ENCODE data around the gene SP8. TPM values are rescaled to one million over a fixed set of nuclear protein-coding genes. Genes with fewer than 3 reads are reported as not detected.

SP8 gene
- total and polyA plus RNA-seq, 9 of the 15 experiments (the other 6 are each of a cell fraction or from before 2014, with no cell fraction given) = 0.04 to 1.2 (median 0.19) TPM

DNA sequence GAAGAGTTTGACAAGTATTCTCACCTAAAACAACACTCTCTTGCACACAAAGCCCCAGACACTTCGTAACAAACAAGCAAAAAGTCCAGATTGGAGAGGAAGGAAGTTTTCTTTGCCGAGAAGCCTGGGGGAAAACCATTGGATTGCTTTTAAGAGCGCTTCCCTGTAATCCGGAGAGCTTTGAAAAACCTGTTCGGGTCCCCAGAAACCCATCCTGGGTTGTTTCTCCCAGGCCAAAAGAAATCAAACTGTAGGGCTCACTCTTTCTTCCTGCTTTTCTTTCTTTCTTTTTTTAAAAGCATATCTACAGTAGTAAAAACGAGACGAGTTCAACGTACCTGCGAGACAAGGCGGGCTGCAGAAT is 655 bp downstream of the SP8 start:
- CTCF ChIA-PET (ENCODE audit: low intra/inter-chr PET ratio) = no interaction called here
- Histone ChIP-seq H2AFZ (ENCODE audit: low read depth, low read length) (peak overlapping the region; percentile 99), H3K27me3 (ENCODE audit: control insufficient read depth in 2 of 2, insufficient read depth in 2 of 2, low read length in 2 of 2) (peaks cover 0 to 6% of the 10 kb centered on the region in 2 experiments; a peak in 4 of 5 replicates), H3K9ac (ENCODE audit: insufficient read depth in 1 of 2, low read depth in 2 of 2, low read length in 2 of 2) (peak overlapping the region; percentile 52 to 91), H3K4me1 (replicated peaks in 1 of 2; ENCODE audit: control insufficient read depth in 2 of 2, insufficient read depth in 2 of 2, low read length in 2 of 2) (peaks cover 0 to 17% of the 10 kb centered on the region in 2 experiments; a peak in 3 of 5 replicates), H3K27ac (ENCODE audit: extremely low read depth, low read depth, low read length) (no peak overlapping the region), H3K4me3 (peak overlapping the region; percentile 68), H3K9me3 (replicated peaks; ENCODE audit: control insufficient read depth, insufficient read depth, low read depth, low read length) (no peaks in the 10 kb centered on the region), H3K36me3 (ENCODE audit: control insufficient read depth, insufficient read depth, low read length) (no peaks in the 10 kb centered on the region), H3K9me1 (ENCODE audit: control insufficient read depth, insufficient read depth, low read length) (no peaks in the 10 kb centered on the region), H3K79me2 (ENCODE audit: control insufficient read depth, insufficient read depth, low read length) (no peaks in the 10 kb centered on the region), H4K20me1 (replicated peaks; ENCODE audit: control insufficient read depth, insufficient read depth, low read length) (no peaks in the 10 kb centered on the region), H3K4me2 (ENCODE audit: insufficient read depth, low read length) (peak overlapping the region; percentile 97)
- FAIRE-seq (no peak), ATAC-seq (no peak), DNase-seq (ENCODE audit: extremely low read depth in 1 of 4, low spot score in 3 of 4) (no peak)
- POLR2A ChIA-PET = no interaction called here
- no TSS peak for BruUV-seq (replicated peaks)
- intact Hi-C loops (cut with micrococcal nuclease) = no loop called here
- in situ Hi-C loops (cut with MboI) = no loop called here
- 9% methylated on average over 6 of the region's 10 CpGs for WGBS (ENCODE audit: insufficient coverage, low coverage, missing lambda C conversion rate)
- TF ChIP-seq ZNF696 (CRISPR knock-in tag; conservative IDR thresholded peaks at IDR 0.05) (no peak), MAFG (tag; conservative IDR thresholded peaks at IDR 0.05) (no peak), FOXA3 (CRISPR knock-in tag; conservative IDR thresholded peaks at IDR 0.05 in 1 of 2, IDR thresholded peaks at IDR 0.05 in 1 of 2) (no peak), JUNB (CRISPR knock-in tag; conservative IDR thresholded peaks at IDR 0.05) (no peak), TAF9B (IDR thresholded peaks at IDR 0.05; ENCODE audit: partially characterized antibody) (no peak), ZNF766 (CRISPR knock-in tag; conservative IDR thresholded peaks at IDR 0.05) (no peak), BRF1 (IDR thresholded peaks at IDR 0.05; ENCODE audit: borderline replicate concordance, extremely low read depth, insufficient read length) (no peak), ZNF561 (CRISPR knock-in tag; conservative IDR thresholded peaks at IDR 0.05) (no peak), NRF1 (conservative IDR thresholded peaks at IDR 0.05 in 1 of 2, IDR thresholded peaks at IDR 0.05 in 1 of 2) (no peak), ZNF584 (CRISPR knock-in tag; IDR thresholded peaks at IDR 0.05; ENCODE audit: low read depth) (no peak)
